Lung (tissue), 12 donors: ENCODE data around the gene C12orf42. TPM values are rescaled to one million over a fixed set of nuclear protein-coding genes. Genes with fewer than 3 reads are reported as not detected.

Experiments
- ATAC-seq: fragments of 200-7000 bp; cut with Tn5 transposase; one replicate; pipeline ENCODE4 v1.9.1; 2020; ENCODE audit warnings: moderate number of reproducible peaks; ENCODE audit not compliant: insufficient read depth, low FRiP score
- DNase-seq, 3 donors: peaks; one replicate each; pipeline ENCODE4 v3.0.0-alpha.2; 2013 to 2017
- H3K27ac ChIP-seq, 2 donors: one replicate each; pipeline ENCODE4 v1.5.1; 2013; ENCODE audit warnings: mild to moderate bottlenecking in 2 of 2, moderate library complexity in 2 of 2, control low read depth in 1 of 2, inconsistent platforms in 1 of 2, low read depth in 1 of 2, low read length in 1 of 2
- H3K27me3 ChIP-seq, 3 donors: one replicate each; pipeline ENCODE4 v1.5.1; 2013; ENCODE audit warnings: low read length in 2 of 3; ENCODE audit not compliant: control insufficient read depth in 3 of 3, insufficient read depth in 3 of 3
- H3K36me3 ChIP-seq, 4 donors: one replicate each; pipeline ENCODE4 v1.5.1; 2013; ENCODE audit warnings: low read length in 4 of 4, mild to moderate bottlenecking in 1 of 4, moderate library complexity in 1 of 4; ENCODE audit not compliant: control insufficient read depth in 4 of 4, insufficient read depth in 4 of 4
- H3K4me1 ChIP-seq, 5 donors: one replicate each; pipeline ENCODE4 v1.5.1; 2013; ENCODE audit warnings: low read length in 5 of 5, mild to moderate bottlenecking in 2 of 5, moderate library complexity in 1 of 5; ENCODE audit not compliant: control insufficient read depth in 5 of 5, insufficient read depth in 5 of 5
- H3K4me3 ChIP-seq: one replicate; pipeline ENCODE4 v1.5.1; 2013; ENCODE audit warnings: mild to moderate bottlenecking, control low read depth, moderate library complexity
- H3K9ac ChIP-seq, 2 donors: one replicate each; pipeline ENCODE4 v1.5.1; 2013; ENCODE audit warnings: low read length in 2 of 2, control low read depth in 1 of 2; ENCODE audit not compliant: insufficient read depth in 1 of 2
- H3K9me3 ChIP-seq, 4 donors: one replicate each; pipeline ENCODE4 v1.5.1; 2013; ENCODE audit warnings: low read length in 3 of 4, mild to moderate bottlenecking in 1 of 4, moderate library complexity in 1 of 4; ENCODE audit not compliant: control insufficient read depth in 4 of 4, insufficient read depth in 3 of 4
- WGBS, 2 donors: extraction: QIAGEN DNeasy Blood & Tissue Kit; methylation state at CpG; one replicate each; pipeline ENCODE4 v1.1.7; 2013; 5-methylcytosine and 5-hydroxymethylcytosine counted together
- polyA plus RNA-seq, 2 donors: library from polyadenylated mRNA; stranded (reverse); fragments of 200-250 nt; gene quantifications; one replicate each; pipeline ENCODE4 v1.2.1, GENCODE V29; 2013
- total RNA-seq, 2 donors: library from RNA; depleted of rRNA in 1 of 2; stranded (reverse); fragments of >200 nt in 1 of 2; gene quantifications; one replicate each; pipeline ENCODE4 v1.2.1, GENCODE V29; 2014 to 2021
- TF ChIP-seq, protein P1 (sequence below): IDR thresholded peaks from 2 replicates; pipeline ENCODE4 v1.5.1; 2012; ENCODE audit warnings: mild to moderate bottlenecking; ENCODE audit errors: control extremely low read depth, extremely low read depth
- donor health status: control.
- donor health status: control.
- donor health status: Bipolar disorder and iron deficiency.
- donor health status: healthy.
- donor health status: DM: yes; HTN: yes; CAD: no.

The C12orf42 gene
- total and polyA plus RNA-seq, 4 donors: 0.03 TPM; not detected in 3

DNA sequence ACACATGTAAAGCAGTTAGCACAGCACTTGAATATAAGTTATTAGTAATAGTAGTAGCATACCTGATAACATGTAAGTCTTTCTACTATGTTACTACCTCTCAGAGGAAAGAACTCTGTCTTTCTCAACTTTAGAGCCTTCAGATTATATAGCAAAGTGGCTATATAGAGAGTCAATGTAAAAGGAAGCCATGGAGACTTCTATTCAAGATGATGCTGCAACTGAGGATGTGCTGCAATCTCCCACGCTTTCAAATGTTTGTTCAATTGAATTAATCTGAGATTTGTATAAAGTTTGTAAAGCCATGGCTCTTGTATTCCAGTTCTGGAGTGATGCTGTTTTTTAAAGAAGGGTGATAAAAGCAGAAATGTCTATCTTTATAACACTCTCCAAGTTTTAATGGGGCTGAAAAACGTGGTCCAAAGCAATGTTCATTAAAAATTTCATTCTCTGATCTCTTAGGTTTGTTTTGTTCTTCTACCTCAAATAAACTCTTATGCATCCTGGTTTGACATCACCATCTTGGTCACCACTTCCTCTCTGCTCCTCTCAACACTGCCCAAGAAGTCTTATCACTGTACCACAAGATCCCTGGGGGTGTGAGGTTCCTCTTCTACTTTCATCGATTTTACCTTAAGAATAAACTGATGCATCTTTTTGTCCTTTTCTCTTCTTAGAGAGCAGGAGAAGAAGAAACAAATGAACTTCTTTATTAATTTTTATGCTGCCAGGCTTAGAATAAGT lies 40.6 kb downstream of the C12orf42 start:
- no peak for DNase-seq
- no peaks in the 10 kb centered on the region for H3K27me3 ChIP-seq
- peaks cover 0 to 7% (median 1%) of the 10 kb centered on the region in 4 donors for H3K9me3 ChIP-seq
- TF ChIP-seq, protein P1, sequence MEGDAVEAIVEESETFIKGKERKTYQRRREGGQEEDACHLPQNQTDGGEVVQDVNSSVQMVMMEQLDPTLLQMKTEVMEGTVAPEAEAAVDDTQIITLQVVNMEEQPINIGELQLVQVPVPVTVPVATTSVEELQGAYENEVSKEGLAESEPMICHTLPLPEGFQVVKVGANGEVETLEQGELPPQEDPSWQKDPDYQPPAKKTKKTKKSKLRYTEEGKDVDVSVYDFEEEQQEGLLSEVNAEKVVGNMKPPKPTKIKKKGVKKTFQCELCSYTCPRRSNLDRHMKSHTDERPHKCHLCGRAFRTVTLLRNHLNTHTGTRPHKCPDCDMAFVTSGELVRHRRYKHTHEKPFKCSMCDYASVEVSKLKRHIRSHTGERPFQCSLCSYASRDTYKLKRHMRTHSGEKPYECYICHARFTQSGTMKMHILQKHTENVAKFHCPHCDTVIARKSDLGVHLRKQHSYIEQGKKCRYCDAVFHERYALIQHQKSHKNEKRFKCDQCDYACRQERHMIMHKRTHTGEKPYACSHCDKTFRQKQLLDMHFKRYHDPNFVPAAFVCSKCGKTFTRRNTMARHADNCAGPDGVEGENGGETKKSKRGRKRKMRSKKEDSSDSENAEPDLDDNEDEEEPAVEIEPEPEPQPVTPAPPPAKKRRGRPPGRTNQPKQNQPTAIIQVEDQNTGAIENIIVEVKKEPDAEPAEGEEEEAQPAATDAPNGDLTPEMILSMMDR: no peak
- 49 to 53% methylated on average over 3 of the region's 3 CpGs for WGBS, 2 donors
- no peak for ATAC-seq
- no peak overlapping the region for H3K4me3 ChIP-seq
- H3K9ac ChIP-seq: no peak overlapping the region
- no peak overlapping the region for H3K27ac ChIP-seq
- no peaks in the 10 kb centered on the region for H3K4me1 ChIP-seq
- H3K36me3 ChIP-seq: no peaks in the 10 kb centered on the region

DNA sequence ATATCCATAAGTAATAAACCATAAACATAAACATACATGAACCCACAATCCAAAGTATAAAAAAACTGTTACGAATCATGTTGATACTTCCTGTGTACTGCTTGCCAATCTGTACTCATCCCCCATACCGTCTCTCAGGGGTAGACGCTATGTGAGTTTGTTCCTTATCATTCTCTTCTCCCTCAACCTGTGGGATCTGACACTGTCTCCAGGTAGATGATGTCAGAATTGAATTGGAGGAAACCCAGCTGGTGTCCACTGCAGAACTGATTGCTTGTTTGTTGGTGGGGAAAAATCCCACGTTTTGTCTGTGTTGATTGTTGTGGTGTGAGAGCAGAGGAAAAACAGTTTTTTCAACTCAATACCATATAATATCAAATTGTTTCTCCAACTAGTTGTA lies 50.8 kb downstream of the C12orf42 start:
- DNase-seq: no peak
- TF ChIP-seq, protein P1: no peak
- Histone ChIP-seq H3K9ac (no peak overlapping the region), H3K4me3 (no peak overlapping the region), H3K27ac (no peak overlapping the region), H3K36me3 (no peaks in the 10 kb centered on the region), H3K27me3 (no peaks in the 10 kb centered on the region), H3K4me1 (no peaks in the 10 kb centered on the region), H3K9me3 (no peaks in the 10 kb centered on the region)
- no peak for ATAC-seq
- 41 to 44% methylated on average over 4 of the region's 4 CpGs for WGBS, 2 donors

DNA sequence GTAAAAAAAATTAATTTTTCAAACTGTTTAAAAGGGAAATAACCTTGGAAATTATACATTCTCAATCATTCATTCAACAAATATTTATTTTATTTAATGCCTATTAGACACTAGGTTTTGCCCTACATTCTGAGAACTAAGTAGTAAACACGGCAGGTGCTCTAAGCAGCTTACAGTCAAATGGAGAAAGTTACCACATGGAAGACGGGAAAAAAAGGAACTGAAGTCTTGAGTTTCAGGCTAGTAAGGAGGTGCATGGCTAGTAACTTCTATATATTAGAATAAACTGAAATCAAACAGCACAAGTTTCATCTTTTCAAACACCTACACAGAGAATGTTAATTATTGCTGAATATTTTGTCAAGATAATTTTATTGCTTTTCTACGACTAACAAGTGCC lies 52.9 kb downstream of the C12orf42 start:
- TF ChIP-seq, protein P1: no peak
- no peak overlapping the region for H3K9ac ChIP-seq
- 60 to 68% methylated on average over 3 of the region's 3 CpGs for WGBS, 2 donors
- no peak for DNase-seq
- H3K36me3 ChIP-seq: no peaks in the 10 kb centered on the region
- ATAC-seq: no peak
- no peaks in the 10 kb centered on the region for H3K27me3 ChIP-seq
- H3K27ac ChIP-seq: no peak overlapping the region
- no peak overlapping the region for H3K4me3 ChIP-seq
- H3K4me1 ChIP-seq: no peaks in the 10 kb centered on the region
- no peaks in the 10 kb centered on the region for H3K9me3 ChIP-seq

DNA sequence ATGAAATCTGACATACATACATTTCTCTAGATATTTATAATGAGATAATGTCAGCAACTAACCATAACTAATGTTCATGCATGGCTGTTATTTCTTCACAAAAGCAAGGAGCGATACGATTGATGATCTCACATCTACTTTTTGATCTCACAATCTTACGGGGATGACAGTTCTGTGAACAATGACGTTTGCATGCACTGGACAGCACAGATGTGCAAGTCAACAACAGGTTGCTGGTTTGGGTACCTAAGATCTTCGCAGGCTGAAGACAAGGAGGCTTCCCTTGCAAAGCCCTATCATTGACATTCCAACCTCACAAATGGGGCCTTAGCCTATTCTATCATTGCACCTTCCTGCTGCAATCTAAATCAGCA lies 53.6 kb downstream of the C12orf42 start:
- H3K27ac ChIP-seq: no peak overlapping the region
- H3K4me3 ChIP-seq: no peak overlapping the region
- H3K9me3 ChIP-seq: no peaks in the 10 kb centered on the region
- TF ChIP-seq, protein P1: no peak
- no peak for ATAC-seq
- H3K36me3 ChIP-seq: no peaks in the 10 kb centered on the region
- 78 to 84% methylated on average over 5 of the region's 5 CpGs for WGBS, 2 donors
- H3K9ac ChIP-seq: no peak overlapping the region
- no peaks in the 10 kb centered on the region for H3K27me3 ChIP-seq
- DNase-seq: no peak
- no peaks in the 10 kb centered on the region for H3K4me1 ChIP-seq
